ENCODE results near the gene GNG7.
"Not testable (repeated sequence)": the region's sequence is repeated elsewhere in the genome, so short reads cannot be mapped to it uniquely, and the experiment has no call there.

DNA sequence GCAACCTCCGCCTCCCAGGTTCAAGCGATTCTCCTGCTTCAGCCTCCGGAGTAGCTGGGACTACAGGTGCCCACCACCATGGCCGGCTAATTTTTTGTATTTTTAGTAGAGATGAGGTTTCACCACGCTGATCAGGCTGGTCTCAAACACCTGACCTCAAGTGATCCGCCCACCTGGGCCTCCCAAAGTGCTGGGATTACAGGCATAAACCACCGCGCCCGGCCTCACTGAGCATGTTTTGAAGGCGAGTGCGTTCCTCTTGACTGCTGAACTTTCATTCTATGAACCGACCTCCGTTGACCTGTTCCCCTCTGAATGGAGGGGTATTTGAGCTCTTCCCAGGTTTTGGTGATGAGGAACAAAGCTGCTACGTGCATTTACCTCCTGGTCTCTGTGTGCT lies 209.0 kb downstream of the GNG7 start:
- TF ChIP-seq POLR2A (IDR thresholded peaks at IDR 0.05): not testable (repeated sequence)
- TF ChIP-seq, protein P1, sequence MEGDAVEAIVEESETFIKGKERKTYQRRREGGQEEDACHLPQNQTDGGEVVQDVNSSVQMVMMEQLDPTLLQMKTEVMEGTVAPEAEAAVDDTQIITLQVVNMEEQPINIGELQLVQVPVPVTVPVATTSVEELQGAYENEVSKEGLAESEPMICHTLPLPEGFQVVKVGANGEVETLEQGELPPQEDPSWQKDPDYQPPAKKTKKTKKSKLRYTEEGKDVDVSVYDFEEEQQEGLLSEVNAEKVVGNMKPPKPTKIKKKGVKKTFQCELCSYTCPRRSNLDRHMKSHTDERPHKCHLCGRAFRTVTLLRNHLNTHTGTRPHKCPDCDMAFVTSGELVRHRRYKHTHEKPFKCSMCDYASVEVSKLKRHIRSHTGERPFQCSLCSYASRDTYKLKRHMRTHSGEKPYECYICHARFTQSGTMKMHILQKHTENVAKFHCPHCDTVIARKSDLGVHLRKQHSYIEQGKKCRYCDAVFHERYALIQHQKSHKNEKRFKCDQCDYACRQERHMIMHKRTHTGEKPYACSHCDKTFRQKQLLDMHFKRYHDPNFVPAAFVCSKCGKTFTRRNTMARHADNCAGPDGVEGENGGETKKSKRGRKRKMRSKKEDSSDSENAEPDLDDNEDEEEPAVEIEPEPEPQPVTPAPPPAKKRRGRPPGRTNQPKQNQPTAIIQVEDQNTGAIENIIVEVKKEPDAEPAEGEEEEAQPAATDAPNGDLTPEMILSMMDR (IDR thresholded peaks at IDR 0.05): not testable (repeated sequence)

Measured in right lobe of liver (tissue), 4 donors.